GM12872 (cell line): Measurements from ENCODE around the gene SFI1.

Source experiments
- CTCF ChIP-seq: IDR thresholded peaks from 3 replicates; pipeline ENCODE4 v1.5.1; 2011; ENCODE audit warnings: low read depth, mild to moderate bottlenecking, low read length, moderate library complexity; ENCODE audit not compliant: insufficient read depth

SFI1 gene

GRCh38 chr22:31567702-31568101 is 71.4 kb downstream of the SFI1 start:
- no peak for TF ChIP-seq CTCF

GRCh38 chr22:31569126-31569525 is 72.8 kb downstream of the SFI1 start:
- TF ChIP-seq CTCF: no peak

DNA sequence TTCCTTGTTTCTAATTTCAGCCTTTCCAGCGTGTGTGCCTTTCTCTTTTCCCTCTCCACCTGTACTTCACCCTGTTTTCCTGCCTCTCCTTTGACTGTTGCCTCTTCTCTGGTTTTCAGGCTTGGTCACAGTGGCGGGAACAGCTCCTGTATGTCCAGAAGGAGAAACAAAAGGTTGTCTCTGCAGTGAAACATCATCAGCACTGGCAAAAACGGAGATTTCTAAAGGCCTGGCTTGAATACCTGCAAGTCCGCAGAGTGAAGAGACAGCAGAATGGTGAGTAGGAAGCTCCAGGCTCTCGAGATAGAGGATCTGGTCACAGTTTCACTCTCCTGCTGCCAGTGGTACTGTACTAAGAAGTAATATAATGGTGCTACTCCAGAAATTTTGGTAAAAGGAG is 76.6 kb downstream of the SFI1 start:
- TF ChIP-seq CTCF: no peak

DNA sequence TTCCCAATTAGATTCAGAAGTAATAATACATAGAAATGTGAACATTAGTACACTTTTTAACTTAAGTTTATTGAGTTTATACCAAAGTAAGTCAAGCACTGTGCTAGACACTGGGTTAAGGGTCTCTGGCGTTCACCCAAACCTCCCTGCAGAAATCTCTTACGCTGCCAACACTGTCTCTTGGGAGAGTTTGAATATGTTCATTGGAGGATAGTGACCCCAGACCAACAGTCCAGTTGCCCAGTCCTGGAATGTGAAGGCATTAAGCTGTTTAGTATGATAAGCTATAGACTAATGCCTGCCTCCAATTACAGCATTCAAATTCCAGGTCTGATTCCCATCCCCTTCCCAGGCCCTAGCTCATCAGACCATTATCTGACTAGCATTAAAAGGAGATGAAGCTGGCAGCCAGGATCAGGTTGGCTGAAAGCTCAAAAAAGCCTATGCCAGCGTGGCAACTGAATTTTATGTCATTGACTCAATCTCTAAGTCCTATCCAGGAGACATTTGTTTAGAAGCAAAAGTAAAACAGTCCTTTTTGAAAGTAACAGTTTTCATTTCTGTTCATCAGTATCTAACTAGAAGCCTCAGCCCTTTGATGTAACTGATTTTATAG is 77.8 kb downstream of the SFI1 start:
- TF ChIP-seq CTCF: no peak

- TF ChIP-seq CTCF: no peak
These were observed 78.9 kb downstream of the SFI1 start for GRCh38 chr22:31575190-31575589.

DNA sequence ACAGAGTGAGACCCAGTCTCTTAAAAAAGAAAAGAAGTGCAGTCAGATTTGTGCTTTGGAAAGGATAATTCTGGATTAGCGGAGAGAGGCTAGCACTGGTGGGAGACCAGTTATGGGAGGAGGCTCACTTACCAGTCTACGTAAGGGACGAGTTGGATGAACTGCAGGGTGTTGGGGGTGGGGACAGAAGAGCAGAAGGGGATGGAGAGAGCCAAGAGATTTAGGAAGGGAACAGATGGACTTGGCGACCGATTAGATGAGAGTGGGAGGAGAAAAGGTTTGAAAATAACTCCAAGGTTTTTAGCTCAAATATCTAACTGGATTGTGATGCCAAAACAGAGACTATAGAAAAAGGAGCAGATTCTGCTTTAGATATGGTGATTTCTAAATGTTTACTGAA is 81.4 kb downstream of the SFI1 start:
- TF ChIP-seq CTCF: no peak

DNA sequence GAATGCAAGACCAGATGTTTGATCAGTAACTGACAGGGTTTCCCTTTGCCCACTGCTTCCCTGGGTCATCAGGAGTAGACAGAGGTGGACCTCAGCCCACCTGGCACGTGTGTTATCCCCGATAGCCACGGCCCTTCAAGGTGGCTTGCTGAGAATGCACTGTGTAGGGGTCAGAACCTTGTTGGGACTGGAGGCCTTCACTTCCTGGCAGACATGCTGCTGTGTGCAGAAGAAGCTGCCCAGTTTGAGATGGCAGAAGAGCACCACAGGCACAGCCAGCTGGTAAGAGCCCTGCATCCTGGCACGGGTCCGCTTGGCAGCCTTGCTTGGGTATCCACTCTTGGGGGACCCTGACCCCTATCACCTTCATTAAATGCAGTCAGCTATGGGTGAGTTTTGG is 81.8 kb downstream of the SFI1 start:
- no peak for TF ChIP-seq CTCF

GRCh38 chr22:31579835-31580242 is 83.5 kb downstream of the SFI1 start:
- no peak for TF ChIP-seq CTCF
